Left lung (tissue), 10 donors: ENCODE measurements around the gene LRRFIP2. TPM values are rescaled to one million over a fixed set of nuclear protein-coding genes. Genes with fewer than 3 reads are reported as not detected.
A peak's percentile ranks its signal among the peaks of the same experiment; 100 is the strongest.
"Not testable (repeated sequence)": the region's sequence is repeated elsewhere in the genome, so short reads cannot be mapped to it uniquely, and the experiment has no call there.

Experiments used
- ATAC-seq: fragments of 200-7000 bp; cut with Tn5 transposase; one replicate; pipeline ENCODE4 v1.9.1; 2020; ENCODE audit warnings: moderate library complexity
- DNase-seq, 4 donors: peaks; one replicate each; pipeline ENCODE4 v3.0.0-alpha.2; 2013 to 2020
- H3K27ac ChIP-seq, 2 donors: fragments of 200-600 bp; sonication (generic) in 1 of 2; one replicate each; pipeline versions ENCODE4 v1.5.0 to v1.8.0; 2020 to 2021
- H3K27me3 ChIP-seq, 2 donors: fragments of 200-600 bp; sonication (generic) in 1 of 2; one replicate each; pipeline versions ENCODE4 v1.5.0 to v1.8.0; 2020 to 2021
- H3K36me3 ChIP-seq, 2 donors: fragments of 200-600 bp; sonication (generic) in 1 of 2; one replicate each; pipeline versions ENCODE4 v1.5.0 to v1.8.0; 2020 to 2021
- H3K4me1 ChIP-seq, 2 donors: fragments of 200-600 bp; one replicate each; pipeline ENCODE4 v1.8.0; 2021
- H3K4me3 ChIP-seq, 2 donors: fragments of 200-600 bp; sonication (generic) in 1 of 2; one replicate each; pipeline versions ENCODE4 v1.5.0 to v1.8.0; 2020 to 2021; ENCODE audit warnings: mild to moderate bottlenecking in 1 of 2
- H3K9me3 ChIP-seq, 2 donors: fragments of 200-600 bp; sonication (generic) in 1 of 2; one replicate each; pipeline versions ENCODE4 v1.5.0 to v1.8.0; 2020 to 2021
- CTCF ChIP-seq, 2 donors: fragments of 200-600 bp; sonication (generic) in 1 of 2; IDR thresholded peaks; one replicate each; pipeline versions ENCODE4 v1.5.0 to v1.8.0; 2021; ENCODE audit warnings: antibody characterized with exemption in 2 of 2
- intact Hi-C, 2 donors: fragments of 100-400 bp; cut with DNase I; formaldehyde crosslinking; loops; one replicate each; pipeline versions ENCODE4 v1.11.2 to v1.14.2; 2022
- polyA plus RNA-seq, 6 donors: library from polyadenylated mRNA; unstranded; fragments of 120-200 nt; gene quantifications; one replicate each; pipeline ENCODE4 v1.2.1, GENCODE V29; 2013; ENCODE audit not compliant: insufficient read length in 6 of 6
- total RNA-seq, 2 donors: library from RNA; stranded (reverse); fragmentation: NEBNext Ultra II Directional; extraction: Animal tissue kit (Norgen Biotek cat#: 25700); gene quantifications; one replicate each; pipeline ENCODE4 v1.2.1, GENCODE V29; 2021
- donor health status: DM: no; HTN: yes; CAD: no.
- donor health status: DM: no; HTN: no; CAD: no.

Gene LRRFIP2
- total and polyA plus RNA-seq, 8 donors = 52.6 to 76.3 (median 66.0) TPM

GRCh38 chr3:37210230-37210629 lies 35.8 kb upstream of the LRRFIP2 start:
- H3K4me3 ChIP-seq = no peak overlapping the region
- no peaks in the 10 kb centered on the region for H3K27me3 ChIP-seq
- H3K36me3 ChIP-seq = no peaks in the 10 kb centered on the region
- DNase-seq = no peak
- H3K9me3 ChIP-seq = no peaks in the 10 kb centered on the region
- no peak overlapping the region for H3K27ac ChIP-seq
- TF ChIP-seq CTCF (IDR thresholded peaks at IDR 0.05) = no peak
- no peak for ATAC-seq
- peaks cover 0 to 5% of the 10 kb centered on the region in 2 donors for H3K4me1 ChIP-seq
- intact Hi-C loops = loop anchor here in 1 of 2 donors (10.0 kb wide), 1 partner anchor 195 kb away; no protein-coding TSS in a partner anchor

DNA sequence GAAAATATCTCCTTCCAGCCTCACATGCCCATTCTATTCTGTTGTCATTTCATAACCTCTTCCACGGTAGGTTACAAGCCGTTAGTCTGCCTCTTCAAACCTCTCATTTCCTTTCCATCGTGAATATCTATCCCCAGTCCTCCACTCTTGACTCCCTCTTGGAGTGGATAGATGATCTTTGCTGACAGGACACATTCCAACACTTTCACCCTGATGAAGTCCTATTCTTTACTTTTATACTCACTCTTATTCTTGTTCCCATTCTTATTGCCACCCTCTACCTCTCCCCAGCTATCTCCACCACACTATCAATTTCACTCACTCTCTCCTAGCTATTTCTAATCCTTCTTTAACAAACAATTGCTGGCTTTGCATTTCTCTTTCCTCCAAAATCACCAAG lies 34.2 kb upstream of the LRRFIP2 start:
- not testable (repeated sequence) for H3K4me3 ChIP-seq, H3K4me1 ChIP-seq, DNase-seq, H3K27me3 ChIP-seq, ATAC-seq, H3K9me3 ChIP-seq, H3K36me3 ChIP-seq, H3K27ac ChIP-seq
- intact Hi-C loops = loop anchor here in 1 of 2 donors (5.0 kb wide), 1 partner anchor 186 kb away; no protein-coding TSS in a partner anchor

DNA sequence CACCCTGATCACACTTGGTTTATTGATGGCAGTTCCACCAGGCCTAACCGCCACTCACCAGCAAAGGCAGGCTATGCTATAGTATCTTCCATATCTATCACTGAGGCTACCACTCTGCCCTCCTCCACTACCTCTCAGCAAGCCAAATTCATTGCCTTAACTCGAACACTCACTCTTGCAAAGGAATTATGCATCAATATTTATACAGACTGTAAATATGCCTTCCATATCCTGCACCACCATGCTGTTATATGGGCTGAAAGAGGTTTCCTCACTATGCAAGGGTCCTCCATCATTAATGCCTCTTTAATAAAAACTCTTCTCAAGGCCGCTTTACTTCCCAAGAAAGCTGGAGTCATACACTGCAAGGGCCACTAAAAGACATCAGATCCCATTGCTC lies 33.6 kb upstream of the LRRFIP2 start:
- not testable (repeated sequence) for H3K9me3 ChIP-seq, H3K4me1 ChIP-seq, H3K36me3 ChIP-seq, DNase-seq, H3K27ac ChIP-seq, ATAC-seq, H3K27me3 ChIP-seq, H3K4me3 ChIP-seq
- intact Hi-C loops = loop anchor here in 1 of 2 donors (5.0 kb wide), 1 partner anchor 186 kb away; no protein-coding TSS in a partner anchor

- not testable (repeated sequence) for H3K4me1 ChIP-seq, DNase-seq, H3K27me3 ChIP-seq, ATAC-seq, H3K36me3 ChIP-seq, H3K27ac ChIP-seq, H3K9me3 ChIP-seq, H3K4me3 ChIP-seq
- intact Hi-C loops = loop anchor here in 1 of 2 donors (5.0 kb wide), 1 partner anchor 184 kb away; no protein-coding TSS in a partner anchor
Observed at GRCh38 chr3:37206041-37206440, 31.7 kb upstream of the LRRFIP2 start.

DNA sequence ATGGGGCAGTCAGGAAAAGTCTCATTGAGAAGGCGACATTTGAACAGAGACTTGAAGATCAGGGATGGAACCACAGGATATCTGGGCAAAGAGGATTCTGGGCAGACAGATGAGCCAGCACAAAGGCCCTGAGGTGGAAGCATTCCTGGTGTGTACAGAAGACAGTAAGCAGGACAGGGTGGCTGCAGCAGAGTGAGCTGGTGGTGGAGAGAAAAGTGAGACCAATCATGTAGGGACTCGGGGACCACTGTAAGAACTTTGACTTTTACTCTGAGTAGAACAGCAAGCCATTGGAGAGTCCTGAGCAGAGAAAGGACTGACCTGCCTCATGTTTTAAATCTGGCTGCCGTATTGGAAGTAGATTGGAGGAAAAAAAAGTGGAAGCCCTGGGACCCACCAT lies 29.9 kb upstream of the LRRFIP2 start:
- Histone ChIP-seq H3K4me3 (no peak overlapping the region), H3K4me1 (no peaks in the 10 kb centered on the region), H3K27ac (no peak overlapping the region), H3K9me3 (no peaks in the 10 kb centered on the region), H3K36me3 (no peaks in the 10 kb centered on the region), H3K27me3 (no peaks in the 10 kb centered on the region)
- TF ChIP-seq CTCF (IDR thresholded peaks at IDR 0.05) = no peak
- intact Hi-C loops = no loop called here
- DNase-seq (no peak), ATAC-seq (no peak)

DNA sequence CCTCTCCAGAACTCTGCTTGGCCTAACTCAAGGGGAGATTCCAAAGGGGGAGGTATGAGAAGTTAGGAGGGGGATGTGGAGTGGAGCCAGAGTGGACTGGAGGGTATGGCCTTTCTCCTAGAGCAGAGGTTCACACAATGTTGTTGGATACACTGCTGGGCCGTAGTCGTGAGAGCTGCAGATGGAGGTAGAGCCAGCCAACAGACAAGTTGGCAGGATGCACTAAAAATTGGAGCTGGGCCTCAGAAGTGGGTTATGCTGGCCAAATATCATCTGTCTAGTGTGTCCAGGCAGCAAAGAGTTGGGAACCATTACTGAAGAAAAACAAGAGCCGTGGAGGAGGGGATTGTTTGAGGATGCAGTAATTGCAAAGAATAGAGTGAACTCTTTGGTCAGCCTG lies 27.7 kb upstream of the LRRFIP2 start:
- no peak for ATAC-seq

More for the DNA sequence above, 27.7 kb upstream of the LRRFIP2 start:
- Histone ChIP-seq H3K27me3 (no peaks in the 10 kb centered on the region), H3K36me3 (no peaks in the 10 kb centered on the region), H3K4me3 (no peak overlapping the region), H3K4me1 (no peaks in the 10 kb centered on the region), H3K27ac (no peak overlapping the region), H3K9me3 (no peaks in the 10 kb centered on the region)
- DNase-seq = peak in 1 of 4 donors; percentile 13
- intact Hi-C loops = no loop called here
- no peak for TF ChIP-seq CTCF (IDR thresholded peaks at IDR 0.05)
